GM19455 (cell line): ENCODE results near the gene BMP7.

Experiments
- ATAC-seq: cut with Tn5 transposase; IDR thresholded peaks from one replicate; pipeline ENCODE4 v1.9.1; 2021; ENCODE audit not compliant: unreplicated experiment

The BMP7 gene

DNA sequence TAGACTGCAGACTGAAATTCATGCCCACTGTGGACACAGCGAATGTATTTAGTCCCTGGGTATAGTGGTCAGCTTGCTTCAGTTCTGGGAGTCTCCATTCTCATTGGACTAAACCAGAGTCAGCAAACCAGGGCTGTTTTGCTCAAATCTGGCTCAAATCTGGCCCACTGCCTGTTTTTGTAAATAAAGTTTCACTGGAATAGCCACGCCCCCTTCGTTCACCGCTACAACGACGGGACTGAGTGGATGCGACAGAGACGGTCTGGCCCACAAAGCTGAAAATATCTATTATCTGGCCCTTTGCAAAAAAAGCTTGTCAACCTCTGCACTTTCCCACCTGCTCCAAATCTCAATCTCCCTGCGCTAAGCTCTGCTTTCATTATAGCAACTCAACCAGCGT lies 135.4 kb downstream of the BMP7 start:
- no peak for ATAC-seq

- no peak for ATAC-seq
Measured at GRCh38 chr20:57130160-57130772, 136.2 kb downstream of the BMP7 start.

DNA sequence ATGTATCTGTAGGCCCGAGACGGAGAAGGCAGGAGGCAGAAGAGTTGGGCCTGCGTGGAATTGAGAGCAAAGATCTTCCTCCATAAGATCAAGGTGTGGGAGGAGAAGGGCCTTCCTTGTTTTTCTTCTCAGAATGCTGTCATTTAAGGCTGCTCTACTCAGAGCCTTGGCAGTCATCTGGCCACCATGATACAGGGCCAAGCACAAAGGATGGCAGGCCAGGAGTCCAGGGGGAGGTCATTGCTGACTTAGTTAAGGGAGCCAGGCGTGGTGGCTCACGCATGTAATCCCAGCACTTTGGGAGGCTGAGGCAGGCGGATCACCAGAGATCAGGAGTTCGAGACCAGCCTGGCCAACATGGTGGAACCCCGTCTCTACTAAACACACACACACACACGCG lies 137.1 kb downstream of the BMP7 start:
- no peak for ATAC-seq

- ATAC-seq = no peak
Measured at GRCh38 chr20:57128044-57128757, 138.2 kb downstream of the BMP7 start.

GRCh38 chr20:57126481-57127092 lies 139.9 kb downstream of the BMP7 start:
- ATAC-seq = no peak

GRCh38 chr20:57124800-57125517 lies 141.5 kb downstream of the BMP7 start:
- ATAC-seq = no peak

DNA sequence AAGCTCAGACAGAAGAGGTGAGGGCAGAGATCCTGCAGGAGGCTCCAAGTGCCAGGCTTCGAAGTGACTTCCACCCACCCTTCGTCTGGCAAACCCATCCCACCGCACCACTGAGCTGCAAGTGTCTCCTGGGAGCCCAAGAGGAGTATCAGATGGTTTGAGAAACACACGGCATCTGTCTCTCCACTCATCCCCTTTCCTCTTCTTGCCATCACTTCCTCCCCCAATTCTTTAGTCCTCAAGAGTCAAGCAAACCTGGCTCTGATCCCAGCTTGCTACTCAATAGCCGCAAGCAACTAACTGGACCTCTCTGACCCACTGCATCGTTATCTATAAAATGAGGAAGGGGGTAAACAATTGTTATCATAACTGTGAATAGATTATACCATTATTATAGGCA lies 142.1 kb downstream of the BMP7 start:
- ATAC-seq = no peak

- no peak for ATAC-seq
Measured at GRCh38 chr20:57123504-57123903, 142.9 kb downstream of the BMP7 start.

GRCh38 chr20:57122536-57123489 lies 143.6 kb downstream of the BMP7 start:
- ATAC-seq = no peak

DNA sequence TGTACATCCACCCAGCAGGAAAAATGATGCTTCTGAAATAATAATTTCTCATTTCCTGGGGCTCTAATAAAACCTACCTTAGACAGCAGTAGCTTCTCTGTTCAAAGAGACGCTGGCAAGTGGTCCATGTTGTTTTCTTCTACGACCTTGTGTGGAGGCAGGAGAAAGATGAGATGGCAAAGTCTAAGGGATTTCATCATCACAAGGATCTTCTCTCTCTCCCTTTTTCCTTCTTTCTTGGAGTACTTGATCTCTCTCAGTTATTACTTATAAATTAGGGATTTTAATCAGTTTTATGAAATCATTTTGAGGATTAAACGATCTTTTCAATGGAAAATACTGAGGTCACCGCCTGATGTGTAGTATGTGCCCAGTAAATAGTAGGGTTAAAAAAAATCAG lies 147.5 kb downstream of the BMP7 start:
- ATAC-seq = no peak
